ENCODE measurements around the gene GUCD1. TPM values are rescaled to one million over a fixed set of nuclear protein-coding genes. Genes with fewer than 3 reads are reported as not detected.

Gene GUCD1
- total and polyA plus RNA-seq, 5 experiments from 2014 or later = 27.8 to 69.2 (median 42.6) TPM

Other genes starting within 250 kb of the GUCD1 start
- 10 to 100 TPM; 29.2 to 34.6 TPM for gene ADORA2A, start 127.5 kb downstream of the GUCD1 start, total RNA-seq
- gene ADORA2A, start 127.5 kb downstream of the GUCD1 start, polyA plus RNA-seq = 100 to 1,000 TPM in 1 of 3 donors, 10 to 100 TPM in 2; 58.7 to 105 (median 80.7) TPM
- gene UPB1, start 59.8 kb downstream of the GUCD1 start, total RNA-seq = under 1 TPM; 0.85 to 0.86 TPM
- gene UPB1, start 59.8 kb downstream of the GUCD1 start, polyA plus RNA-seq = under 1 TPM in 2 of 3 donors, not detected in 1; 0.06 to 0.18 TPM
- 10 to 100 TPM; 81.8 to 83.9 TPM for gene SNRPD3, start 861 bp upstream of the GUCD1 start, total RNA-seq
- 100 to 1,000 TPM in 1 of 3 donors, 10 to 100 TPM in 2; 95.6 to 103 (median 97.9) TPM for gene SNRPD3, start 861 bp upstream of the GUCD1 start, polyA plus RNA-seq
- gene LRRC75B, start 37.9 kb upstream of the GUCD1 start, total RNA-seq = not detected
- gene LRRC75B, start 37.9 kb upstream of the GUCD1 start, polyA plus RNA-seq = under 1 TPM in 2 of 3 donors, not detected in 1; 0.15 to 0.16 TPM
- gene GGT1, start 48.1 kb upstream of the GUCD1 start, total RNA-seq = 10 to 100 TPM; 14.7 to 21.1 TPM
- under 1 TPM in 2 of 3 donors, not detected in 1; 0.79 to 0.86 TPM for gene GGT1, start 48.1 kb upstream of the GUCD1 start, polyA plus RNA-seq
- not detected for gene PIWIL3, start 219.6 kb upstream of the GUCD1 start, total RNA-seq
- gene PIWIL3, start 219.6 kb upstream of the GUCD1 start, polyA plus RNA-seq = not detected